Measurements from ENCODE around the gene PRDM10.
"Not testable (repeated sequence)": the region's sequence is repeated elsewhere in the genome, so short reads cannot be mapped to it uniquely, and the experiment has no call there.

PRDM10 gene

DNA sequence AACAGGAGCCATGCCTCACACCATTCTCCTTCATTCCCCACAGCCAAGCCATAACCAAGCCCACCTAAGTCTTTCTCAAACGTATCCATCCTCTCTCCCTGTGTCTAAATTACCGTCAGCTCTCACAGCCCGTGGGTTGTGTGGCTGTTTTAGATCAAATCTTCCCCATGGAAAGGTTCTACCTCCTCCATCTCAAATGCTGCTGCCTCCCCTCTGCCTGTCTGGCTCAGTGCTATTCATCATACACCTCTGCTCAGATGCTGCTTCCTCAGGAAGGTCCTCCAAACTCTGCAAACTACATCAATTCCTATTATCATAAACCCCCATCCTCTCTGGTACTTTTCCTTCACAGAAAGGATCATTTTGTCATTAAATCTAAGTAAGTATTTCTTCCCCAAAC, 122.3 kb downstream of the PRDM10 start:
- TF ChIP-seq, protein P1, sequence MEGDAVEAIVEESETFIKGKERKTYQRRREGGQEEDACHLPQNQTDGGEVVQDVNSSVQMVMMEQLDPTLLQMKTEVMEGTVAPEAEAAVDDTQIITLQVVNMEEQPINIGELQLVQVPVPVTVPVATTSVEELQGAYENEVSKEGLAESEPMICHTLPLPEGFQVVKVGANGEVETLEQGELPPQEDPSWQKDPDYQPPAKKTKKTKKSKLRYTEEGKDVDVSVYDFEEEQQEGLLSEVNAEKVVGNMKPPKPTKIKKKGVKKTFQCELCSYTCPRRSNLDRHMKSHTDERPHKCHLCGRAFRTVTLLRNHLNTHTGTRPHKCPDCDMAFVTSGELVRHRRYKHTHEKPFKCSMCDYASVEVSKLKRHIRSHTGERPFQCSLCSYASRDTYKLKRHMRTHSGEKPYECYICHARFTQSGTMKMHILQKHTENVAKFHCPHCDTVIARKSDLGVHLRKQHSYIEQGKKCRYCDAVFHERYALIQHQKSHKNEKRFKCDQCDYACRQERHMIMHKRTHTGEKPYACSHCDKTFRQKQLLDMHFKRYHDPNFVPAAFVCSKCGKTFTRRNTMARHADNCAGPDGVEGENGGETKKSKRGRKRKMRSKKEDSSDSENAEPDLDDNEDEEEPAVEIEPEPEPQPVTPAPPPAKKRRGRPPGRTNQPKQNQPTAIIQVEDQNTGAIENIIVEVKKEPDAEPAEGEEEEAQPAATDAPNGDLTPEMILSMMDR (IDR thresholded peaks at IDR 0.05; ENCODE audit: borderline replicate concordance, extremely low read depth, low read length, poor library complexity, severe bottlenecking), result no peak
- no peak for TF ChIP-seq EZH2 (IDR thresholded peaks at IDR 0.05; ENCODE audit: borderline replicate concordance, low read depth, low read length, severe bottlenecking)
- Histone ChIP-seq H3K4me2 (ENCODE audit: insufficient read depth, low read length) (no peak overlapping the region), H3K36me3 (ENCODE audit: insufficient read depth, low read length) (peaks cover 98% of the 10 kb centered on the region)

DNA sequence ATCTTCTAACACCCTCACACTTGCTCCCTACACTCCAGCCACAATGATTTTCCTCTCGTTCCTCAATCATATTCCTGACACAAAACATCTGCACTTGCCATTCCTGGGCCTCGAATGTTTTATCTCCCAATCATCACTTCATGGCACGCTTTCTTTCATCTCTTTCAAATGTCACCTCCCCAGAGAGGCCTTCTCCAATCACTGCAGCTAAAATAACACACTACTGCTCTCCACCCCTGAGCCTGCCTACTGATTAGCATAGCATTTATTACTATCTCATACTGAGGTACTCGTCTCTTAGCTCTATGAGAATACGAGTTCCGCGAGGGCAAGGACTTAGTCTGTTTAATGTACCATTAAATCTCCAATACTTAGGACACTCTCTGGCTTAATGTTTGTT, 130.7 kb downstream of the PRDM10 start:
- no peaks in the 10 kb centered on the region for H3K4me1 ChIP-seq (ENCODE audit: insufficient read depth, low read length)
- H3K27me3 ChIP-seq (ENCODE audit: insufficient read depth, low read length, poor library complexity), result no peaks in the 10 kb centered on the region
- TF ChIP-seq, protein P1 (IDR thresholded peaks at IDR 0.05; ENCODE audit: borderline replicate concordance, extremely low read depth, low read length, poor library complexity, severe bottlenecking), result no peak
- TF ChIP-seq EZH2 (IDR thresholded peaks at IDR 0.05; ENCODE audit: borderline replicate concordance, low read depth, low read length, severe bottlenecking), result no peak
- H3K4me2 ChIP-seq (ENCODE audit: insufficient read depth, low read length), result no peak overlapping the region
- H3K9me3 ChIP-seq (ENCODE audit: insufficient read depth, low read length, severe bottlenecking), result no peaks in the 10 kb centered on the region
- no peaks in the 10 kb centered on the region for H3K79me2 ChIP-seq (ENCODE audit: insufficient read depth, low read length)
- no peak overlapping the region for H3K9ac ChIP-seq (ENCODE audit: low read depth, low read length)
- H2AFZ ChIP-seq (ENCODE audit: low read depth, low read length), result no peak overlapping the region
- H4K20me1 ChIP-seq (ENCODE audit: insufficient read depth, low read length), result no peaks in the 10 kb centered on the region
- ATAC-seq (ENCODE audit: insufficient read depth, low read depth) (no peak), DNase-seq (no peak)
- peaks cover 97% of the 10 kb centered on the region for H3K36me3 ChIP-seq (ENCODE audit: insufficient read depth, low read length)
- no peak overlapping the region for H3K27ac ChIP-seq (ENCODE audit: low read length)
- no peak overlapping the region for H3K4me3 ChIP-seq (ENCODE audit: low read depth in 1 of 2, low read length in 2 of 2)

More for the DNA sequence above, 122.3 kb downstream of the PRDM10 start:
- H3K4me1 ChIP-seq (ENCODE audit: insufficient read depth, low read length), result no peaks in the 10 kb centered on the region
- no peak for ATAC-seq (ENCODE audit: insufficient read depth, low read depth)
- no peaks in the 10 kb centered on the region for H3K27me3 ChIP-seq (ENCODE audit: insufficient read depth, low read length, poor library complexity)
- no peak overlapping the region for H3K4me3 ChIP-seq (ENCODE audit: low read depth in 1 of 2, low read length in 2 of 2)
- no peaks in the 10 kb centered on the region for H3K79me2 ChIP-seq (ENCODE audit: insufficient read depth, low read length)
- DNase-seq, result no peak
- no peaks in the 10 kb centered on the region for H3K9me3 ChIP-seq (ENCODE audit: insufficient read depth, low read length, severe bottlenecking)
- no peak overlapping the region for H3K27ac ChIP-seq (ENCODE audit: low read length)
- H2AFZ ChIP-seq (ENCODE audit: low read depth, low read length), result no peak overlapping the region
- peaks cover 3% of the 10 kb centered on the region; the same call in 1 of the 2 replicates for H4K20me1 ChIP-seq (ENCODE audit: insufficient read depth, low read length)
- H3K9ac ChIP-seq (ENCODE audit: low read depth, low read length), result no peak overlapping the region

DNA sequence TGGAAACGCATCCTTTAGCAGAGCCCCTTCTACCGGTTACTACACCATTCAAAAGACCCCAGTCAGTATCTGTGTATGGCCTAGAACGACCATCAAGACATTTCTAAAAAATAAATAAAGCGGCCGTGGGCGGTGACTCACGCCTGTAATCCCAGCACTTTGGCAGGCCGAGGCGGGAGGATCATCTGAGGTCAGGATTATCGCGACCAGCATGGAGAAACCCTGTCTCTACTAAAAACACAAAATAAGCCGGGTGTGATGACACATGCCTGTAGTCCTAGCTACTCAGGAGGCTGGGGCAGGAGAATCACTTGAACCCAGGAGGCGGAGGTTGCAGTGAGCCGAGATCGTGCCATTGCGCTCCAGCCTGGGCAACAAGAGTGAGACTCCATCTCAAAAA, 134.0 kb downstream of the PRDM10 start:
- peaks cover 97% of the 10 kb centered on the region for H3K36me3 ChIP-seq (ENCODE audit: insufficient read depth, low read length)
- not testable (repeated sequence) for ATAC-seq (ENCODE audit: insufficient read depth, low read depth); H4K20me1 ChIP-seq (ENCODE audit: insufficient read depth, low read length); H3K27ac ChIP-seq (ENCODE audit: low read length); H3K9ac ChIP-seq (ENCODE audit: low read depth, low read length); H3K27me3 ChIP-seq (ENCODE audit: insufficient read depth, low read length, poor library complexity); H3K9me3 ChIP-seq (ENCODE audit: insufficient read depth, low read length, severe bottlenecking); H3K4me1 ChIP-seq (ENCODE audit: insufficient read depth, low read length); H3K4me2 ChIP-seq (ENCODE audit: insufficient read depth, low read length); H3K79me2 ChIP-seq (ENCODE audit: insufficient read depth, low read length); H2AFZ ChIP-seq (ENCODE audit: low read depth, low read length); DNase-seq; H3K4me3 ChIP-seq (ENCODE audit: low read depth in 1 of 2, low read length in 2 of 2)

DNA sequence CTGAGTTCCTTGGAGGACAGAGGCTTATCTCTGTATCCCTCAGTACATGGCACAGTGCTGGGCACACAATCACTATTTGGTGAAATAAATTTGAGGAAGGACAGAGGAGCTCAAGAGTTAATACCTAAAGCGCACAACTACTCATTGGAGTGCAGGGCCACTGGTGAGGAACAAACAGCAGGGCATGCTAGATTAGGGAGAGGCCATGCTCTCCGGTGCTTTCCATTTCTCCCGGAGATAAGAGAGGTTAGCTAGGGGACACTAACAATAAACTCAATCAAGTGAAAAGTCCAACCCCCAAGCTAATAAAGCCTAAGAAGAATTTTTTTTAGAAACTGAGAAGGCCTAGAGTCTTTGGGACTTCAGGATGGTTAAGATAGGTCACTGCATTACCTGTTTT, 136.3 kb downstream of the PRDM10 start:
- no peak overlapping the region for H3K9ac ChIP-seq (ENCODE audit: low read depth, low read length)
- H3K27ac ChIP-seq (ENCODE audit: low read length), result no peak overlapping the region
- peaks cover 93% of the 10 kb centered on the region for H3K36me3 ChIP-seq (ENCODE audit: insufficient read depth, low read length)
- H3K4me2 ChIP-seq (ENCODE audit: insufficient read depth, low read length), result no peak overlapping the region
- no peak for TF ChIP-seq EZH2 (IDR thresholded peaks at IDR 0.05; ENCODE audit: borderline replicate concordance, low read depth, low read length, severe bottlenecking)
- TF ChIP-seq, protein P1 (IDR thresholded peaks at IDR 0.05; ENCODE audit: borderline replicate concordance, extremely low read depth, low read length, poor library complexity, severe bottlenecking), result no peak
- DNase-seq (no peak), ATAC-seq (ENCODE audit: insufficient read depth, low read depth) (no peak)
- H3K79me2 ChIP-seq (ENCODE audit: insufficient read depth, low read length), result no peaks in the 10 kb centered on the region
- H2AFZ ChIP-seq (ENCODE audit: low read depth, low read length), result no peak overlapping the region
- no peaks in the 10 kb centered on the region for H3K27me3 ChIP-seq (ENCODE audit: insufficient read depth, low read length, poor library complexity)
- H4K20me1 ChIP-seq (ENCODE audit: insufficient read depth, low read length), result peaks cover 2% of the 10 kb centered on the region; the same call in 1 of the 2 replicates
- H3K9me3 ChIP-seq (ENCODE audit: insufficient read depth, low read length, severe bottlenecking), result no peaks in the 10 kb centered on the region
- no peak overlapping the region for H3K4me3 ChIP-seq (ENCODE audit: low read depth in 1 of 2, low read length in 2 of 2)
- H3K4me1 ChIP-seq (ENCODE audit: insufficient read depth, low read length), result no peaks in the 10 kb centered on the region
